ENCODE measurements around the gene DNAH14. TPM values are rescaled to one million over a fixed set of nuclear protein-coding genes. Genes with fewer than 3 reads are reported as not detected.
"Not testable (repeated sequence)": the region's sequence is repeated elsewhere in the genome, so short reads cannot be mapped to it uniquely, and the experiment has no call there.

The DNAH14 gene
- total RNA-seq, 1 donor from 2014 or later = 21.6 TPM

- Mint-ChIP-seq H3K27me3 (ENCODE audit: unreplicated experiment) (no peaks in the 10 kb centered on the region), H3K9me3 (ENCODE audit: unreplicated experiment) (no peaks in the 10 kb centered on the region), H3K4me3 (ENCODE audit: unreplicated experiment) (no peak overlapping the region), H3K27ac (ENCODE audit: unreplicated experiment) (no peak overlapping the region), H3K36me3 (ENCODE audit: low read depth, unreplicated experiment) (peaks cover 14% of the 10 kb centered on the region), H3K4me1 (ENCODE audit: unreplicated experiment) (no peaks in the 10 kb centered on the region)
- TF ChIP-seq CTCF (IDR thresholded peaks at IDR 0.05; ENCODE audit: unreplicated experiment) = no peak
- DNase-seq (ENCODE audit: low spot score) = no peak
Observed at GRCh38 chr1:225191199-225191753, 261.8 kb downstream of the DNAH14 start.

- no peak overlapping the region for H3K27ac Mint-ChIP-seq (ENCODE audit: unreplicated experiment)
- no peak for DNase-seq (ENCODE audit: low spot score)
- H3K9me3 Mint-ChIP-seq (ENCODE audit: unreplicated experiment) = no peaks in the 10 kb centered on the region
- no peaks in the 10 kb centered on the region for H3K36me3 Mint-ChIP-seq (ENCODE audit: low read depth, unreplicated experiment)
- H3K4me1 Mint-ChIP-seq (ENCODE audit: unreplicated experiment) = peaks cover 4% of the 10 kb centered on the region
- no peak for TF ChIP-seq CTCF (IDR thresholded peaks at IDR 0.05; ENCODE audit: unreplicated experiment)
- no peaks in the 10 kb centered on the region for H3K27me3 Mint-ChIP-seq (ENCODE audit: unreplicated experiment)
- H3K4me3 Mint-ChIP-seq (ENCODE audit: unreplicated experiment) = no peak overlapping the region
Observed at GRCh38 chr1:225201447-225201846, 272.0 kb downstream of the DNAH14 start.

GRCh38 chr1:225207791-225208190 is 278.3 kb downstream of the DNAH14 start:
- Mint-ChIP-seq H3K36me3 (ENCODE audit: low read depth, unreplicated experiment) (peaks cover 16% of the 10 kb centered on the region), H3K27me3 (ENCODE audit: unreplicated experiment) (no peaks in the 10 kb centered on the region), H3K9me3 (ENCODE audit: unreplicated experiment) (no peaks in the 10 kb centered on the region), H3K4me3 (ENCODE audit: unreplicated experiment) (no peak overlapping the region), H3K27ac (ENCODE audit: unreplicated experiment) (no peak overlapping the region), H3K4me1 (ENCODE audit: unreplicated experiment) (no peaks in the 10 kb centered on the region)
- no peak for DNase-seq (ENCODE audit: low spot score)
- no peak for TF ChIP-seq CTCF (IDR thresholded peaks at IDR 0.05; ENCODE audit: unreplicated experiment)

DNA sequence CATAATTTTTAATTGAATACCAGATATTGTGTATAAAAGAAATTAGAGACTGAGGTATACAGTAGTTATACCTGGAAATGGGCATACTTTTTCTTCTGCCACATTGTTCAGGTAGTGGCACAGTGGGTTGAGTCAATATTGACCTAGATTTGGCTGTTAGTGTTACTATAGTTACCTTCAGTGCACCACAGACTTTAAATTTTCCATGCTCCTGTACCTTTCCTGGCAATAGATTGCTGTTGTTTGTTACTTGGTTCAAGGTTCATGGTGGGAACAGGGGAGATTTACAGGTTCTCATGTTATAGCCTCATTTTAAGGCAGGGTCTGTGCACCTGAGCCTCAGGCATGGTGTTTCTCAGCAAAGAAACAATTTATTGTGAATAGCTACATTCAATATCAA is 279.7 kb downstream of the DNAH14 start:
- TF ChIP-seq CTCF (IDR thresholded peaks at IDR 0.05; ENCODE audit: unreplicated experiment) = no peak
- H3K9me3 Mint-ChIP-seq (ENCODE audit: unreplicated experiment) = peaks cover 6% of the 10 kb centered on the region

DNA sequence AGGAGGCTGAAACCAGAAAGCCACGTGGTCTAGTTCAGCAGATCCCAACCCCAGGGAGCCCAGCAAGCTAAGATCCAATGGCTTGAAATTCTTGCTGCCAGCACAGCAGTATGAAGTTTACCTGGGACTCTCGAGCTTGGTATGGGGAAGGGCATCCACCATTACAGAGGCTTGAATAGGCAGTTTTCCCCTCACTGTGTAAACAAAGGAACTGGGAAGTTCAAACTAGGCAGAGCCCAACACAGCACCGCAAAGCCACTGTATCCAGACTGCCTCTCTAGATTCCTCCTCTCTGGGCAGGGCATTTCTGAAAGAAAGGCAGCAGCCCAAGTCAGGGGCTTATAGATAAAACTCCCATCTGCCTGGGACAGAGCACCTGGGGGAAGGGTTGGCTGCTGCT is 280.7 kb downstream of the DNAH14 start:
- not testable (repeated sequence) for H3K27ac Mint-ChIP-seq (ENCODE audit: unreplicated experiment); H3K9me3 Mint-ChIP-seq (ENCODE audit: unreplicated experiment); H3K4me1 Mint-ChIP-seq (ENCODE audit: unreplicated experiment); DNase-seq (ENCODE audit: low spot score); H3K27me3 Mint-ChIP-seq (ENCODE audit: unreplicated experiment); H3K4me3 Mint-ChIP-seq (ENCODE audit: unreplicated experiment)
- H3K36me3 Mint-ChIP-seq (ENCODE audit: low read depth, unreplicated experiment) = peaks cover 16% of the 10 kb centered on the region

More for the DNA sequence above, 279.7 kb downstream of the DNAH14 start:
- no peak for DNase-seq (ENCODE audit: low spot score)
- Mint-ChIP-seq H3K4me1 (ENCODE audit: unreplicated experiment) (no peaks in the 10 kb centered on the region), H3K4me3 (ENCODE audit: unreplicated experiment) (peak overlapping the region; percentile 10), H3K27me3 (ENCODE audit: unreplicated experiment) (peaks cover 2% of the 10 kb centered on the region), H3K27ac (ENCODE audit: unreplicated experiment) (no peak overlapping the region), H3K36me3 (ENCODE audit: low read depth, unreplicated experiment) (peaks cover 16% of the 10 kb centered on the region)

DNA sequence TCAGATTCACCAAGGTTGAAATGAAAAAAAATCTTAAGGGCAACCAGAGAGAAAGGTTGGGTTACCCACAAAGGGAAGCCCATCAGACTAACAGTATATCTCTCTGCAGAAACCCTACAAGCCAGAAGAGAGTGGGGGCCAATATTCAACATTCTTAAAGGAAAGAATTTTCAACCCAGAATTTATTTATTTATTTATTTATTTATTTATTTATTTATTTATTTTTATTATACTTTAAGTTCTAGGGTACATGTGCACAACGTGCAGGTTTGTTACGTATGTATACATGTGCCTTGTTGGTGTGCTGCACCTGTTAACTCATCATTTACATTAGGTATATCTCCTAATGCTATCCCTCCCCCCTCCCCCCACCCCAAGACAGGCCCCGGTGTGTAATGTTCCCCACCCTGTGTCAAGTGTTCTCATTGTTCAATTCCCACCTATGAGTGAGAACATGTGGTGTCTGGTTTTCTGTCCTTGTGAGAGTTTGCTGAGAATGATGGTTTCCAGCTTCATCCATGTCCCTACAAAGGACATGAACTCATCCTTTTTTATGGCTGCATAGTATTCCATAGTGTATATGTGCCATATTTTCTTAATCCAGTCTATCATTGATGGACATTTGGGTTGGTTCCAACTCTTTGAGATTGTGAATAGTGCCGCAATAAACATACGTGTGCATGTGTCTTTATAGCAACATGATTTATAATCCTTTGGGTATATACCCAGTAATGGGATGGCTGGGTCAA is 282.4 kb downstream of the DNAH14 start:
- not testable (repeated sequence) for H3K4me1 Mint-ChIP-seq (ENCODE audit: unreplicated experiment); H3K9me3 Mint-ChIP-seq (ENCODE audit: unreplicated experiment); H3K27ac Mint-ChIP-seq (ENCODE audit: unreplicated experiment); DNase-seq (ENCODE audit: low spot score); H3K27me3 Mint-ChIP-seq (ENCODE audit: unreplicated experiment); H3K4me3 Mint-ChIP-seq (ENCODE audit: unreplicated experiment)
- peaks cover 16% of the 10 kb centered on the region for H3K36me3 Mint-ChIP-seq (ENCODE audit: low read depth, unreplicated experiment)
